Measurements from ENCODE around the gene MARK3. TPM values are rescaled to one million over a fixed set of nuclear protein-coding genes. Genes with fewer than 3 reads are reported as not detected.

Gene MARK3
- total and polyA plus RNA-seq, 2 of the 4 experiments (the other 2 are of a cell fraction), result 78.5 to 80.5 TPM

DNA sequence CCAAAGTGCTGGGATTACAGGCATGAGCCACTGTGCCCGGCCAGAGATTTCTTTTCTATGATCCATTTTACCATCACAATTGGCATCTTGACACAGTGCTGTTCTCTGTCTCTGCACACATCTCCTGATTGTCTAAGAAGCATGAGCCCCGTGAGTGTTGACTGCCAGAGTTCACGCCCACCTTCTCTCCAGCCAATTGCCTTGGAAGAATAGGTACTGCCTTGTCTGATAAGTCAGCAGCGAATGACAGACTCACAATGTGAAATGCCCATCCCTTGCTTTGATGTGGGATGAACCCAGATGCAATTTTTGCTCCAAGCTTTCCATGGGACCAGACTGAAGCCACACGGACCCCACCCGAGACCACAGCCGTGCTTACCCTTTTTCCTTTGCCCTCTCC is 31.9 kb upstream of the MARK3 start:
- ATAC-seq (ENCODE audit: low read depth) (no peak), DNase-seq (no peak)
- Histone ChIP-seq H3K27ac (ENCODE audit: insufficient read depth, low read length) (no peak overlapping the region), H3K23ac (ENCODE audit: low read depth, low read length) (no peak overlapping the region), H3K79me1 (ENCODE audit: low read depth in 1 of 2, low read length in 2 of 2) (no peaks in the 10 kb centered on the region), H4K20me1 (ENCODE audit: insufficient read depth, low read length) (no peaks in the 10 kb centered on the region), H3K9me3 (ENCODE audit: control insufficient read depth, insufficient read depth, low read length) (no peaks in the 10 kb centered on the region), H3K9me1 (ENCODE audit: insufficient read depth, low read length) (peaks cover 18% of the 10 kb centered on the region), H4K8ac (ENCODE audit: low read depth in 2 of 2, low read length in 2 of 2) (no peak overlapping the region), H2AFZ (replicated peaks; ENCODE audit: low read length, poor library complexity) (no peak overlapping the region), H4K5ac (ENCODE audit: low read depth, low read length) (no peak overlapping the region), H3K27me3 (ENCODE audit: control insufficient read depth, insufficient read depth, low read length) (no peaks in the 10 kb centered on the region), H2AK5ac (ENCODE audit: low read depth, low read length) (no peak overlapping the region), H3K4ac (ENCODE audit: low read depth, low read length) (no peak overlapping the region), H3K14ac (replicated peaks; ENCODE audit: low read depth, low read length) (no peak overlapping the region), H2BK120ac (ENCODE audit: low read depth, low read length) (no peak overlapping the region), H4K91ac (ENCODE audit: insufficient read depth, low read depth, low read length) (no peak overlapping the region), H3K36me3 (ENCODE audit: control insufficient read depth, insufficient read depth, low read length) (no peaks in the 10 kb centered on the region), H3K4me1 (ENCODE audit: control insufficient read depth, insufficient read depth, low read length) (peaks cover 3% of the 10 kb centered on the region; the same call in 1 of the 2 replicates), H3K18ac (ENCODE audit: low read depth, low read length) (no peak overlapping the region), H2AK9ac (replicated peaks; ENCODE audit: low read depth, low read length, poor library complexity) (peak overlapping the region; percentile 37), H3K9ac (ENCODE audit: low read depth, low read length) (no peak overlapping the region), H3K4me3 (ENCODE audit: insufficient read depth, low read depth, low read length) (no peak overlapping the region), H3K4me2 (ENCODE audit: low read depth, low read length) (no peak overlapping the region), H2BK20ac (ENCODE audit: low read depth, low read length) (no peak overlapping the region), H2BK5ac (ENCODE audit: low read depth, low read length, poor library complexity, severe bottlenecking) (no peak overlapping the region), H3K56ac (ENCODE audit: extremely low read depth, insufficient read depth, low read length) (no peak overlapping the region), H2BK15ac (ENCODE audit: low read depth, low read length) (no peak overlapping the region)
- ChIA-PET CTCF (no interaction called here), POLR2A (ENCODE audit: unreplicated experiment) (no interaction called here)
- WGBS, 2 experiments (ENCODE audit: extremely low coverage in 2 of 2, insufficient read length in 1 of 2), result 90% methylated on average over 1 of the region's 7 CpGs; no CpG with 5 or more reads in 1 of the 2 experiments
- TF ChIP-seq ELK1 (IDR thresholded peaks at IDR 0.05; ENCODE audit: borderline replicate concordance, low read depth, low read length) (no peak), SMC3 (IDR thresholded peaks at IDR 0.05; ENCODE audit: low read depth, low read length) (no peak), MAZ (IDR thresholded peaks at IDR 0.05; ENCODE audit: borderline replicate concordance, low read depth, low read length) (no peak), NFE2L2 (IDR thresholded peaks at IDR 0.05; ENCODE audit: low read depth, low read length) (no peak), CHD1 (IDR thresholded peaks at IDR 0.05; ENCODE audit: low read depth, low read length) (no peak), BHLHE40 (IDR thresholded peaks at IDR 0.05; ENCODE audit: low read depth, low read length) (no peak), RFX5 (IDR thresholded peaks at IDR 0.05; ENCODE audit: low read depth, low read length) (no peak), RCOR1 (IDR thresholded peaks at IDR 0.05; ENCODE audit: insufficient replicate concordance, low read length) (no peak), RAD21 (IDR thresholded peaks at IDR 0.05; ENCODE audit: low read length) (no peak), MXI1 (IDR thresholded peaks at IDR 0.05; ENCODE audit: borderline replicate concordance, low read depth, low read length) (no peak), CEBPB (IDR thresholded peaks at IDR 0.05; ENCODE audit: low read depth, low read length) (no peak), POLR2A (IDR thresholded peaks at IDR 0.05; ENCODE audit: low read depth, low read length) (no peak)
- TF ChIP-seq, protein P1, sequence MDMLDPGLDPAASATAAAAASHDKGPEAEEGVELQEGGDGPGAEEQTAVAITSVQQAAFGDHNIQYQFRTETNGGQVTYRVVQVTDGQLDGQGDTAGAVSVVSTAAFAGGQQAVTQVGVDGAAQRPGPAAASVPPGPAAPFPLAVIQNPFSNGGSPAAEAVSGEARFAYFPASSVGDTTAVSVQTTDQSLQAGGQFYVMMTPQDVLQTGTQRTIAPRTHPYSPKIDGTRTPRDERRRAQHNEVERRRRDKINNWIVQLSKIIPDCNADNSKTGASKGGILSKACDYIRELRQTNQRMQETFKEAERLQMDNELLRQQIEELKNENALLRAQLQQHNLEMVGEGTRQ (IDR thresholded peaks at IDR 0.05; ENCODE audit: low read depth, low read length), result no peak
- TF ChIP-seq, protein P2, sequence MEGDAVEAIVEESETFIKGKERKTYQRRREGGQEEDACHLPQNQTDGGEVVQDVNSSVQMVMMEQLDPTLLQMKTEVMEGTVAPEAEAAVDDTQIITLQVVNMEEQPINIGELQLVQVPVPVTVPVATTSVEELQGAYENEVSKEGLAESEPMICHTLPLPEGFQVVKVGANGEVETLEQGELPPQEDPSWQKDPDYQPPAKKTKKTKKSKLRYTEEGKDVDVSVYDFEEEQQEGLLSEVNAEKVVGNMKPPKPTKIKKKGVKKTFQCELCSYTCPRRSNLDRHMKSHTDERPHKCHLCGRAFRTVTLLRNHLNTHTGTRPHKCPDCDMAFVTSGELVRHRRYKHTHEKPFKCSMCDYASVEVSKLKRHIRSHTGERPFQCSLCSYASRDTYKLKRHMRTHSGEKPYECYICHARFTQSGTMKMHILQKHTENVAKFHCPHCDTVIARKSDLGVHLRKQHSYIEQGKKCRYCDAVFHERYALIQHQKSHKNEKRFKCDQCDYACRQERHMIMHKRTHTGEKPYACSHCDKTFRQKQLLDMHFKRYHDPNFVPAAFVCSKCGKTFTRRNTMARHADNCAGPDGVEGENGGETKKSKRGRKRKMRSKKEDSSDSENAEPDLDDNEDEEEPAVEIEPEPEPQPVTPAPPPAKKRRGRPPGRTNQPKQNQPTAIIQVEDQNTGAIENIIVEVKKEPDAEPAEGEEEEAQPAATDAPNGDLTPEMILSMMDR (conservative IDR thresholded peaks at IDR 0.05; ENCODE audit: low read depth, low read length), result no peak
- no TSS peak for BruUV-seq (replicated peaks)
- in situ Hi-C loops (cut with MboI; ENCODE audit: low sequenced_read_pairs) (no loop called here), dilution Hi-C loops (cut with HindIII; ENCODE audit: low sequenced_read_pairs, unreplicated experiment) (no loop called here), intact Hi-C loops (cut with micrococcal nuclease) (no loop called here)

Measured in IMR-90 (cell line).